AG10803 (cell line): ENCODE data around the gene MYL6.
A peak's percentile ranks its signal among the peaks of the same experiment; 100 is the strongest.

Experiments used
- DNase-seq: peaks from one replicate; pipeline ENCODE4 v3.0.0; 2010; ENCODE audit warnings: low read depth
- H3K4me3 ChIP-seq: 2 replicates; pipeline ENCODE4 v1.5.1; 2011; ENCODE audit warnings: mild to moderate bottlenecking, low read length, control low read depth
- CTCF ChIP-seq: conservative IDR thresholded peaks from 2 replicates; pipeline ENCODE4 v1.5.1; 2011; ENCODE audit warnings: mild to moderate bottlenecking, low read length, control low read depth, inconsistent platforms

MYL6 gene

GRCh38 chr12:56143870-56144269, 14.3 kb upstream of the MYL6 start:
- TF ChIP-seq CTCF = no peak
- H3K4me3 ChIP-seq = no peak overlapping the region
- DNase-seq = no peak

- TF ChIP-seq CTCF = no peak
- DNase-seq = no peak
Measured at GRCh38 chr12:56145217-56145616, 12.9 kb upstream of the MYL6 start.

GRCh38 chr12:56146492-56147460, 11.4 kb upstream of the MYL6 start:
- no peak for DNase-seq
- no peak for TF ChIP-seq CTCF
- H3K4me3 ChIP-seq = no peak overlapping the region

More at GRCh38 chr12:56145217-56145616, 12.9 kb upstream of the MYL6 start:
- no peak overlapping the region for H3K4me3 ChIP-seq

GRCh38 chr12:56150563-56150962, 7.6 kb upstream of the MYL6 start:
- DNase-seq = no peak
- TF ChIP-seq CTCF = no peak

GRCh38 chr12:56151672-56152131, 6.5 kb upstream of the MYL6 start:
- peak overlapping the region; percentile 75 for H3K4me3 ChIP-seq
- peak; percentile 33 for TF ChIP-seq CTCF
- DNase-seq = no peak

More at GRCh38 chr12:56150563-56150962, 7.6 kb upstream of the MYL6 start:
- no peak overlapping the region for H3K4me3 ChIP-seq

GRCh38 chr12:56152132-56152755, 5.9 kb upstream of the MYL6 start, which contains the start of gene MYL6B:
TSS of gene MYL6B (plus strand) at chr12:56152587. CDS start at chr12:56153919, 1,332 bp downstream.
- peak; percentile 85 for DNase-seq
- TF ChIP-seq CTCF = no peak
- H3K4me3 ChIP-seq = peak within 1 kb of the TSS; percentile 75
